ENCODE results near the gene DCLK1.

DNA sequence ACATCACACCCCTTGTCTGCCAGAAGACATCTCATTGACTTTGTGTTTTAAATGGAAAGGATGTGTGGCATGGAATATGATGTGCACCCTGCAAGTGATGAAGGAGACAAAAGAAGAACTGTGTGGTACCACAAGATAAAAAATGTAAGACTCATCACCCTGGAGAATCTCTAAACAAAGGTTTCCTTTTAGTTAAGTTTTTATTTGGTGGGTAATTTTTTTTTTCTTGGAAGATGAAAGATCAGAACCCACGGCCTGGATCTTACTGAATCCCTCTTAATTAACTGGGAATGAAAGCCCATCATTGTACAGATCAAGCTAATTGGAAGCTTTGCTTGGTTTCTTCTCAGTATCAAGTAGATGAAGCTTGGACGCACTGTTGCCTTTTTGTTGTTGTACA, 129.6 kb downstream of the DCLK1 start:
- TF ChIP-seq HDGF (IDR thresholded peaks at IDR 0.05; ENCODE audit: borderline replicate concordance), result no peak
- TF ChIP-seq SUZ12 (IDR thresholded peaks at IDR 0.05), result no peak
- no peak for TF ChIP-seq ARNT (IDR thresholded peaks at IDR 0.05)
- TF ChIP-seq FOXA1 (IDR thresholded peaks at IDR 0.05), result no peak
- TF ChIP-seq, protein P1, sequence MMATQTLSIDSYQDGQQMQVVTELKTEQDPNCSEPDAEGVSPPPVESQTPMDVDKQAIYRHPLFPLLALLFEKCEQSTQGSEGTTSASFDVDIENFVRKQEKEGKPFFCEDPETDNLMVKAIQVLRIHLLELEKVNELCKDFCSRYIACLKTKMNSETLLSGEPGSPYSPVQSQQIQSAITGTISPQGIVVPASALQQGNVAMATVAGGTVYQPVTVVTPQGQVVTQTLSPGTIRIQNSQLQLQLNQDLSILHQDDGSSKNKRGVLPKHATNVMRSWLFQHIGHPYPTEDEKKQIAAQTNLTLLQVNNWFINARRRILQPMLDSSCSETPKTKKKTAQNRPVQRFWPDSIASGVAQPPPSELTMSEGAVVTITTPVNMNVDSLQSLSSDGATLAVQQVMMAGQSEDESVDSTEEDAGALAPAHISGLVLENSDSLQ (IDR thresholded peaks at IDR 0.05), result no peak

All from HEK293T (cell line).